ENCODE results near the gene ANKFY1.

GRCh38 chr17:4127555-4127954, 136.2 kb downstream of the ANKFY1 start:
- TF ChIP-seq EP300 (IDR thresholded peaks at IDR 0.05) (no peak), POLR2A (IDR thresholded peaks at IDR 0.05) (no peak)
- TF ChIP-seq, protein P1, sequence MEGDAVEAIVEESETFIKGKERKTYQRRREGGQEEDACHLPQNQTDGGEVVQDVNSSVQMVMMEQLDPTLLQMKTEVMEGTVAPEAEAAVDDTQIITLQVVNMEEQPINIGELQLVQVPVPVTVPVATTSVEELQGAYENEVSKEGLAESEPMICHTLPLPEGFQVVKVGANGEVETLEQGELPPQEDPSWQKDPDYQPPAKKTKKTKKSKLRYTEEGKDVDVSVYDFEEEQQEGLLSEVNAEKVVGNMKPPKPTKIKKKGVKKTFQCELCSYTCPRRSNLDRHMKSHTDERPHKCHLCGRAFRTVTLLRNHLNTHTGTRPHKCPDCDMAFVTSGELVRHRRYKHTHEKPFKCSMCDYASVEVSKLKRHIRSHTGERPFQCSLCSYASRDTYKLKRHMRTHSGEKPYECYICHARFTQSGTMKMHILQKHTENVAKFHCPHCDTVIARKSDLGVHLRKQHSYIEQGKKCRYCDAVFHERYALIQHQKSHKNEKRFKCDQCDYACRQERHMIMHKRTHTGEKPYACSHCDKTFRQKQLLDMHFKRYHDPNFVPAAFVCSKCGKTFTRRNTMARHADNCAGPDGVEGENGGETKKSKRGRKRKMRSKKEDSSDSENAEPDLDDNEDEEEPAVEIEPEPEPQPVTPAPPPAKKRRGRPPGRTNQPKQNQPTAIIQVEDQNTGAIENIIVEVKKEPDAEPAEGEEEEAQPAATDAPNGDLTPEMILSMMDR (IDR thresholded peaks at IDR 0.05) = no peak
